A549 (cell line): Measurements from ENCODE around the gene SNRNP70. TPM values are rescaled to one million over a fixed set of nuclear protein-coding genes. Genes with fewer than 3 reads are reported as not detected.
A peak's percentile ranks its signal among the peaks of the same experiment; 100 is the strongest.

Experiments
- ATAC-seq, 2 experiments: fragments of 200-7000 bp in 1 of 2; fragments of >200 bp in 1 of 2; cut with Nextera tagmentation in 1 of 2; cut with Tn5 transposase in 1 of 2; 3 replicates each; pipeline versions ENCODE4 v1.8.0 to v1.9.1; 2018 to 2020; ENCODE audit warnings: mild to moderate bottlenecking in 1 of 2, moderate library complexity in 1 of 2
- CTCF ChIA-PET: fragments of 300-600 bp; sonication (Branson Sonifier 250); formaldehyde crosslinking; extraction: SDS; loops from one replicate; lab custom pipeline; 2021; ENCODE audit warnings: antibody characterized with exemption, inconsistent platforms; lab: Yijun Ruan, JAX
- POLR2A ChIA-PET: fragments of 350-600 bp; formaldehyde crosslinking; extraction: SDS; loops from one replicate; lab custom pipeline; 2021; ENCODE audit warnings: antibody characterized with exemption, inconsistent platforms; lab: Yijun Ruan, JAX
- DNase-seq, 2 experiments: peaks; one replicate each; pipeline versions ENCODE4 v3.0.0 to v3.0.0-alpha.2; 2011 to 2016; ENCODE audit warnings: low read depth in 1 of 2, low spot score in 1 of 2
- FAIRE-seq: peaks from 2 replicates; lab custom pipeline; 2011; peaks lifted over from hg19 to GRCh38; lab: Jason Lieb, UNC
- H3K27ac ChIP-seq, 2 experiments: fragments of >200 bp; sonication (Bioruptor Twin); formaldehyde crosslinking; 3 replicates each; pipeline ENCODE4 v1.5.1; 2016 to 2017
- H3K4me1 ChIP-seq: fragments of >200 bp; sonication (Bioruptor Twin); formaldehyde crosslinking; 3 replicates; pipeline ENCODE4 v1.6.1; 2016
- H3K4me2 ChIP-seq: fragments of >200 bp; sonication (Bioruptor Twin); formaldehyde crosslinking; 3 replicates; pipeline ENCODE4 v1.6.1; 2016
- H3K4me3 ChIP-seq: fragments of >200 bp; sonication (Bioruptor Twin); formaldehyde crosslinking; 3 replicates; pipeline ENCODE4 v1.5.1; 2016
- H3K9me3 ChIP-seq: fragments of >200 bp; sonication (Bioruptor Twin); formaldehyde crosslinking; 3 replicates; pipeline ENCODE4 v1.6.1; 2016
- CEBPB ChIP-seq, 2 experiments: fragments of >200 bp in 1 of 2; sonication (Bioruptor Twin) in 1 of 2; formaldehyde crosslinking in 1 of 2; IDR thresholded peaks; 2 replicates each; pipeline ENCODE4 v1.6.1; 2012 to 2016
- CHD2 ChIP-seq: fragments of 150-350 bp; IDR thresholded peaks from 2 replicates; pipeline ENCODE4 v1.6.1; 2014; ENCODE audit warnings: low read length; ENCODE audit not compliant: partially characterized antibody
- EHF ChIP-seq: fragments of 250-450 bp; sonication (Bioruptor Pico); IDR thresholded peaks from 2 replicates; pipeline ENCODE4 v1.5.0; 2020; ENCODE audit warnings: mild to moderate bottlenecking
- FOXS1 ChIP-seq: fragments of 250-450 bp; sonication (Bioruptor Pico); IDR thresholded peaks from 2 replicates; pipeline ENCODE4 v1.5.0; 2020; ENCODE audit warnings: mild to moderate bottlenecking, moderate library complexity
- HOXB13 ChIP-seq: fragments of 250-450 bp; sonication (Bioruptor Pico); IDR thresholded peaks from 2 replicates; pipeline ENCODE4 v1.5.0; 2020; ENCODE audit warnings: low read depth, mild to moderate bottlenecking, moderate library complexity
- JUN ChIP-seq, 2 experiments: fragments of >200 bp; sonication (Bioruptor Twin); formaldehyde crosslinking; IDR thresholded peaks; 2 replicates in 1 of 2; 3 replicates in 1 of 2; pipeline ENCODE4 v1.6.1; 2016 to 2017
- JUNB ChIP-seq: fragments of >200 bp; sonication (Bioruptor Twin); formaldehyde crosslinking; IDR thresholded peaks from 2 replicates; pipeline ENCODE4 v1.6.1; 2016
- KDM5A ChIP-seq: fragments of 200-600 bp; sonication (generic); IDR thresholded peaks from 2 replicates; pipeline ENCODE4 v1.6.1; 2016; ENCODE audit warnings: antibody characterized with exemption, mild to moderate bottlenecking
- MAZ ChIP-seq: fragments of 150-350 bp; IDR thresholded peaks from 2 replicates; pipeline ENCODE4 v1.6.1; 2014; ENCODE audit warnings: antibody characterized with exemption, low read depth, low read length, borderline replicate concordance
- POLR2A ChIP-seq: IDR thresholded peaks from 2 replicates; pipeline ENCODE4 v1.6.1; 2012; ENCODE audit warnings: mild to moderate bottlenecking, low read length
- RCOR1 ChIP-seq: fragments of 150-350 bp; IDR thresholded peaks from 2 replicates; pipeline ENCODE4 v1.6.1; 2014; ENCODE audit warnings: antibody characterized with exemption, low read length, low read depth
- TP53 ChIP-seq: fragments of 250-450 bp; sonication (Bioruptor Pico); IDR thresholded peaks from 2 replicates; pipeline ENCODE4 v1.5.0; 2021; ENCODE audit warnings: mild to moderate bottlenecking, moderate library complexity
- ZFP36 ChIP-seq: fragments of 450-650 bp; IDR thresholded peaks from 2 replicates; pipeline ENCODE4 v1.6.1; 2014; ENCODE audit warnings: borderline replicate concordance; ENCODE audit not compliant: partially characterized antibody
- ZSCAN20 ChIP-seq: fragments of 250-450 bp; sonication (Bioruptor Pico); IDR thresholded peaks from 2 replicates; pipeline ENCODE4 v1.8.0; 2022; ENCODE audit warnings: mild to moderate bottlenecking, moderate library complexity
- WGBS: methylation state at CpG from one replicate; pipeline ENCODE4 v1.1.6; 2017; ENCODE audit errors: missing lambda C conversion rate; 5-methylcytosine and 5-hydroxymethylcytosine counted together
- polyA plus RNA-seq, 4 experiments: library from polyadenylated mRNA; depleted of rRNA in 3 of 4; stranded (reverse); fragments of >200 nt; fragmentation: RNase III in 1 of 4; extraction: RNeasy Plus Mini Kit Qiagen cat#74134 plus additional on column Dnase treatment in 1 of 4; gene quantifications; 2 replicates in 3 of 4; 3 replicates in 1 of 4; pipeline ENCODE4 v1.2.3, GENCODE V29; 2011 to 2017
- TF ChIP-seq, protein P1 (sequence below): IDR thresholded peaks from 2 replicates; pipeline ENCODE4 v1.6.1; 2012
- TF ChIP-seq, protein P2 (sequence below): fragments of 250-450 bp; sonication (Bioruptor Pico); IDR thresholded peaks from 2 replicates; pipeline ENCODE4 v1.5.0; 2020; ENCODE audit warnings: low read depth, mild to moderate bottlenecking, moderate library complexity
- TF ChIP-seq, protein P3 (sequence below): fragments of >200 bp; sonication (Bioruptor Twin); formaldehyde crosslinking; IDR thresholded peaks from 3 replicates; pipeline ENCODE4 v1.5.1; 2016
- TF ChIP-seq, protein P4 (sequence below): fragments of 450-650 bp; IDR thresholded peaks from 2 replicates; pipeline ENCODE4 v1.6.1; 2014; ENCODE audit warnings: antibody characterized with exemption
- TF ChIP-seq, protein P5 (sequence below): fragments of 250-450 bp; sonication (Bioruptor Pico); IDR thresholded peaks from 2 replicates; pipeline ENCODE4 v1.5.0; 2021; ENCODE audit warnings: mild to moderate bottlenecking, moderate library complexity, borderline replicate concordance

The SNRNP70 gene
- polyA plus RNA-seq, 2 of the 4 experiments (the other 2 are of a cell fraction), result 214 to 350 TPM

DNA sequence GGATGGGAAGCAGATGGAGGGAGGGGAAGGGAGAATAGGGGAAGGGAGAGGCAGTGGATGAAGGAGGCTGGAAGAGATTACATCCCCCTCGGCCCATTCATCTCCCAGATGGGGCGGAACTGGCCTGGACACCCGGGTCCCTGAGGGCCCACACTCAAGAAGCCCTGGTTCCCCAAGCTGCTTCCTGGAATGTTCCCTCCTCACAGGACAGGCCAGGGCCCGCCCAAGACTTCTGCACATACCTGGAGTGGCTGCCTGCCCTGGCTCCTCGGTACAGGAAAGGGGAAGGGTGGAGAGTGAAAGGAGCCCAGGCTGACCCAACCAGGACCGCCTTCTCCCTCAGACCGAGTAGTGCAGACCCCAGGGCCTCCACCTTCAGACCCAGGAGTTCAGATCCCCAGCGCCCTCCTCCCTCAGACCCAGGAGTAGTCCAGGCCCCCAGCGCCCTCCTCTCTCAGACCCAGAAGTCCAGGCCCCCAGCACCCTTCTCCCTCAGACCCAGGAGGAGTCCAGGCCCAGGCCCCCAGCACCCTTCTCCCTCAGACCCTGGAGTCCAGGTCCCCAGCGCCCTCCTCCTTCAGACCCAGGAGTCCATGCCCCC, 21.1 kb upstream of the SNRNP70 start:
- no peak for TF ChIP-seq MAZ
- TF ChIP-seq, protein P1, sequence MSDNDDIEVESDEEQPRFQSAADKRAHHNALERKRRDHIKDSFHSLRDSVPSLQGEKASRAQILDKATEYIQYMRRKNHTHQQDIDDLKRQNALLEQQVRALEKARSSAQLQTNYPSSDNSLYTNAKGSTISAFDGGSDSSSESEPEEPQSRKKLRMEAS, result no peak
- TF ChIP-seq, protein P2, sequence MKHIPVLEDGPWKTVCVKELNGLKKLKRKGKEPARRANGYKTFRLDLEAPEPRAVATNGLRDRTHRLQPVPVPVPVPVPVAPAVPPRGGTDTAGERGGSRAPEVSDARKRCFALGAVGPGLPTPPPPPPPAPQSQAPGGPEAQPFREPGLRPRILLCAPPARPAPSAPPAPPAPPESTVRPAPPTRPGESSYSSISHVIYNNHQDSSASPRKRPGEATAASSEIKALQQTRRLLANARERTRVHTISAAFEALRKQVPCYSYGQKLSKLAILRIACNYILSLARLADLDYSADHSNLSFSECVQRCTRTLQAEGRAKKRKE (CRISPR knock-in tag), result no peak
- TF ChIP-seq EHF, result no peak
- TF ChIP-seq HOXB13 (CRISPR knock-in tag), result no peak
- no peak for TF ChIP-seq JUNB
- TF ChIP-seq CEBPB (IDR thresholded peaks at IDR 0.05), result no peak
- TF ChIP-seq POLR2A, result no peak
- TF ChIP-seq TP53 (CRISPR knock-in tag), result no peak
- no peak for TF ChIP-seq ZFP36
- no peak for TF ChIP-seq CHD2
- TF ChIP-seq RCOR1, result no peak
- TF ChIP-seq, protein P3, sequence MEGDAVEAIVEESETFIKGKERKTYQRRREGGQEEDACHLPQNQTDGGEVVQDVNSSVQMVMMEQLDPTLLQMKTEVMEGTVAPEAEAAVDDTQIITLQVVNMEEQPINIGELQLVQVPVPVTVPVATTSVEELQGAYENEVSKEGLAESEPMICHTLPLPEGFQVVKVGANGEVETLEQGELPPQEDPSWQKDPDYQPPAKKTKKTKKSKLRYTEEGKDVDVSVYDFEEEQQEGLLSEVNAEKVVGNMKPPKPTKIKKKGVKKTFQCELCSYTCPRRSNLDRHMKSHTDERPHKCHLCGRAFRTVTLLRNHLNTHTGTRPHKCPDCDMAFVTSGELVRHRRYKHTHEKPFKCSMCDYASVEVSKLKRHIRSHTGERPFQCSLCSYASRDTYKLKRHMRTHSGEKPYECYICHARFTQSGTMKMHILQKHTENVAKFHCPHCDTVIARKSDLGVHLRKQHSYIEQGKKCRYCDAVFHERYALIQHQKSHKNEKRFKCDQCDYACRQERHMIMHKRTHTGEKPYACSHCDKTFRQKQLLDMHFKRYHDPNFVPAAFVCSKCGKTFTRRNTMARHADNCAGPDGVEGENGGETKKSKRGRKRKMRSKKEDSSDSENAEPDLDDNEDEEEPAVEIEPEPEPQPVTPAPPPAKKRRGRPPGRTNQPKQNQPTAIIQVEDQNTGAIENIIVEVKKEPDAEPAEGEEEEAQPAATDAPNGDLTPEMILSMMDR, result no peak
- TF ChIP-seq, protein P4, sequence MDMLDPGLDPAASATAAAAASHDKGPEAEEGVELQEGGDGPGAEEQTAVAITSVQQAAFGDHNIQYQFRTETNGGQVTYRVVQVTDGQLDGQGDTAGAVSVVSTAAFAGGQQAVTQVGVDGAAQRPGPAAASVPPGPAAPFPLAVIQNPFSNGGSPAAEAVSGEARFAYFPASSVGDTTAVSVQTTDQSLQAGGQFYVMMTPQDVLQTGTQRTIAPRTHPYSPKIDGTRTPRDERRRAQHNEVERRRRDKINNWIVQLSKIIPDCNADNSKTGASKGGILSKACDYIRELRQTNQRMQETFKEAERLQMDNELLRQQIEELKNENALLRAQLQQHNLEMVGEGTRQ, result no peak
- no peak for TF ChIP-seq FOXS1 (CRISPR knock-in tag)
- no peak for TF ChIP-seq ZSCAN20 (CRISPR knock-in tag)
- TF ChIP-seq, protein P5, sequence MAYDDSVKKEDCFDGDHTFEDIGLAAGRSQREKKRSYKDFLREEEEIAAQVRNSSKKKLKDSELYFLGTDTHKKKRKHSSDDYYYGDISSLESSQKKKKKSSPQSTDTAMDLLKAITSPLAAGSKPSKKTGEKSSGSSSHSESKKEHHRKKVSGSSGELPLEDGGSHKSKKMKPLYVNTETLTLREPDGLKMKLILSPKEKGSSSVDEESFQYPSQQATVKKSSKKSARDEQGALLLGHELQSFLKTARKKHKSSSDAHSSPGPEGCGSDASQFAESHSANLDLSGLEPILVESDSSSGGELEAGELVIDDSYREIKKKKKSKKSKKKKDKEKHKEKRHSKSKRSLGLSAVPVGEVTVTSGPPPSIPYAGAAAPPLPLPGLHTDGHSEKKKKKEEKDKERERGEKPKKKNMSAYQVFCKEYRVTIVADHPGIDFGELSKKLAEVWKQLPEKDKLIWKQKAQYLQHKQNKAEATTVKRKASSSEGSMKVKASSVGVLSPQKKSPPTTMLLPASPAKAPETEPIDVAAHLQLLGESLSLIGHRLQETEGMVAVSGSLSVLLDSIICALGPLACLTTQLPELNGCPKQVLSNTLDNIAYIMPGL (CRISPR knock-in tag), result no peak
- TF ChIP-seq JUN (IDR thresholded peaks at IDR 0.05), result no peak
- peak overlapping the region; percentile 45 for H3K4me3 ChIP-seq
- no peak for DNase-seq
- peaks cover 18% of the 10 kb centered on the region for H3K4me1 ChIP-seq
- WGBS, result 59% methylated on average over 10 of the region's 10 CpGs
- H3K27ac ChIP-seq, result peak overlapping the region; percentile 56 to 82
- no peak for FAIRE-seq
- ATAC-seq, result peak; percentile 30 to 53; a peak in 4 of 6 replicates
- CTCF ChIA-PET, result interaction anchor here (0.6 to 2.4 kb wide), 9 partner anchors 8 to 111 kb away, joined by 3 to 9 read pairs (median 5); no protein-coding TSS in a partner anchor
- H3K9me3 ChIP-seq, result no peaks in the 10 kb centered on the region
- peak overlapping the region; percentile 89 for H3K4me2 ChIP-seq
- POLR2A ChIA-PET, result no interaction called here

DNA sequence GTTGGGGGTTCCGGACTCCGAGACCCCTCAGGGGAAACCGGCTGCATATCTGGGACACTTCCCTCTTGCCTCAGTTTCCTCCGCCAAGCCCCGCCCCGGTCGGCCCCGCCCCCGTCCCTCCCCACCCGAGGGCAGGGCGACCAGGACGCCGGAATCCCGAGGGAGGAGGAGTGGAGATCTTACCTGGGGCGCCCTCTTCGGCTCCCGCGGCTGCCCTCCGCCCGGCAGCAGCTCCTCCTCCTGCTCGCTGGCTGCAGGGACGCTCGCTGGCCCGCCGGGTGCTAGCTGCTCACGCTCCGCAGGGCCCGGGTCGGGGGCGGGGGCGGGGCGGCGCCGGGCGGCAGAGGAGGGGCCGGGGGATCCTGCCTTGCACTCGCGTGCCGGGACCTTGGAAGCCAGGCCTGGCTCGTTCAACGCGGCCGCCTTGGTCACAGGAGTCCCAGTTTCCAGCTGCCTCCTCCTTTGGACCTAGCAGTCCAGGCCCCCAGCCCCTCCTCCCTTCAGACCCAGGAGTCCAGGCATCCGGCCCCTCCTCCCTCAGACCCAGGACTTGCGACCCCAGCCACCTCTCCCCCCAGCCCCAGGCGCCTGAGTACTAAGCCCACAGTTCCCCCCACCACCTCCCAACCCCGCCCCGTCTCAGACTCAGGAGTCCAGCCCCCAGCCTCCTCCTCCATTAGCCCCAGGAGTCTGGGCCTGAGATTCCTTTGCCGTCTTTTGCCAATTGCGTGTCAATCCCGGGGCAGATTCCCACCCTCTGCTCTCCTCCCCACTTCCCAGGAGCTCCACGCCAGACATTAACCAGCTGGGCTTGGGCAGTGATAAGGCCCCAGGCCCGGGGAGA, 20.3 kb upstream of the SNRNP70 start, which contains the start of gene NTF4:
Gene NTF4, minus strand, starts transcription at position 51 of the 844 bp plus-strand sequence. CDS start 2,821 bp downstream, outside the sequence.
- 15% methylated on average over 38 of the region's 53 CpGs for WGBS
- peak within 1 kb of the TSS; percentile 89 for H3K4me2 ChIP-seq
- TF ChIP-seq KDM5A, result no peak
- TF ChIP-seq, protein P3, result peak; percentile 11; the same call in 2 of the 3 replicates
- ChIA-PET POLR2A (interaction anchor here (1.1 to 1.3 kb wide), 2 partner anchors 9 to 193 kb away, joined by 3 to 4 read pairs; partner anchors contain the start of gene PPP1R15A), CTCF (interaction anchor here (0.7 to 2.3 kb wide), 10 partner anchors 9 to 90 kb away, joined by 3 to 11 read pairs (median 6); partner anchors contain the start of genes GYS1 and RUVBL2)
- DNase-seq (peak in 1 of 2 experiments; percentile 61), FAIRE-seq (no peak), ATAC-seq (peak; percentile 66 to 79)
- peak within 1 kb of the TSS; percentile 45 for H3K4me3 ChIP-seq
- peaks cover 18% of the 10 kb centered on the region for H3K4me1 ChIP-seq
- H3K27ac ChIP-seq, result peak within 1 kb of the TSS; percentile 56 to 82
- no peaks in the 10 kb centered on the region for H3K9me3 ChIP-seq
